GM19193 (cell line): Measurements from ENCODE around the gene TRABD2B.

Experiments used
- POLR2A ChIP-seq: IDR thresholded peaks from 4 replicates; pipeline ENCODE4 v1.6.1; 2011; ENCODE audit not compliant: insufficient read depth, insufficient read length; ENCODE audit errors: extremely low read depth

Gene TRABD2B

GRCh38 chr1:47907177-47907528 is 90.0 kb downstream of the TRABD2B start:
- TF ChIP-seq POLR2A: no peak

DNA sequence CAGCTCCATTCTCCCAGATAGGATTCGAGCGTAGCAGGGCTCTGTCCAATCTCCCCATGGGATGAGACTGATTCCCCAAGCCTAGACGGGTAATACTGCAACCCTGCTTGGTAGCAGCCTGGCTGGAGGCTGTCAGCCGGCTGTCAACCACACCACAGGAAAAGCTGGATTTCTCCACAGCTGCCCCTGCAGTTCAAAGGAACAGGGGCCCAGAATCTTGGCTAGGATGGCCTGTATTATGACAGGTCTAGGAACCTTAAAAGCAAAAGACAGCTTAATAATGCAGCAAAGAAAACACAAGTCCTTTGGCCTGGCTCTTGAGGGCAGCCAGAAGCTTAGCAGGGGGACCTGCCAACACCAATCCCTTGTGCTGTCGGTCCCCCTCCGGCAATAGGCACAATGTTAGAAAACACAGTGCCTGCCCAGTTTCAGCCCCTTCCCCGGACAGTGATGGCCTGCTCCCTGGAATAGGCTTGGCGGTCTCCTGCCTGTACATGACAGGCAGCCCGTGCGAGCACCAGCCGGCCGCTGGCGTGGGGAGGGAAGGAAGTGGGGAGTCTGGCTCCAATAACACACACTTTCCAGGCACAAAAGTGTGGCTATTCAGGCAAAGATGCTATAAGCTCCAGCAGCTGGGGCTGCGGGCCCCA is 90.5 kb downstream of the TRABD2B start:
- no peak for TF ChIP-seq POLR2A

GRCh38 chr1:47906009-47906432 is 91.2 kb downstream of the TRABD2B start:
- TF ChIP-seq POLR2A: no peak

GRCh38 chr1:47903723-47904122 is 93.5 kb downstream of the TRABD2B start:
- no peak for TF ChIP-seq POLR2A

DNA sequence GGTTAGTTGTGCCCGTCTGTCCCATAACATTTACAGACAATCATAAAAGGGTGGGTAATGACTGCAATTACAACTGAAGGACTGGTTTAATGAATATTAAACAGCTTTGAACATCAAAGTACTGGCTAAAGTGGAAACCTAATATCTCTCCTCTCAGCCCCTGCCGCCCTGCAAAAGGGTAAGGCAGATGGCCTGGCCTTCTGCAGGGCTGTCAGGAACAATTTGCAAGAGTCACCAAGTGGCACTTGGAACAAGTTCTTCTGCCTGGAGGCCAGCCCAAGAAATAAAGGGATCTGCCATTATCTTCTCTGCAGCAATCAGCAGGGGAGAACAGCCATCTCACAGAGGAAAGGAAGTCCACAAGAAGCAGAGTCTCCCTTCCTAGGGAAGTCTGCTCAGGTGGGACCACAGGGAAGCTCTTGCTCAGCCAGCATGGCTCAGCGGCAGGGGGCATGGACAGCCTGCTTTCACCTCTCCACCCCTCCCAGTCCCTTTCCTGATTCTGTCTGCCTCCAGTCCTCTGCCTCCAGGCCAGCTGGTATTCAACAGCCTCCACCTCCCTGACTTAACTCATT is 96.1 kb downstream of the TRABD2B start:
- TF ChIP-seq POLR2A: no peak

DNA sequence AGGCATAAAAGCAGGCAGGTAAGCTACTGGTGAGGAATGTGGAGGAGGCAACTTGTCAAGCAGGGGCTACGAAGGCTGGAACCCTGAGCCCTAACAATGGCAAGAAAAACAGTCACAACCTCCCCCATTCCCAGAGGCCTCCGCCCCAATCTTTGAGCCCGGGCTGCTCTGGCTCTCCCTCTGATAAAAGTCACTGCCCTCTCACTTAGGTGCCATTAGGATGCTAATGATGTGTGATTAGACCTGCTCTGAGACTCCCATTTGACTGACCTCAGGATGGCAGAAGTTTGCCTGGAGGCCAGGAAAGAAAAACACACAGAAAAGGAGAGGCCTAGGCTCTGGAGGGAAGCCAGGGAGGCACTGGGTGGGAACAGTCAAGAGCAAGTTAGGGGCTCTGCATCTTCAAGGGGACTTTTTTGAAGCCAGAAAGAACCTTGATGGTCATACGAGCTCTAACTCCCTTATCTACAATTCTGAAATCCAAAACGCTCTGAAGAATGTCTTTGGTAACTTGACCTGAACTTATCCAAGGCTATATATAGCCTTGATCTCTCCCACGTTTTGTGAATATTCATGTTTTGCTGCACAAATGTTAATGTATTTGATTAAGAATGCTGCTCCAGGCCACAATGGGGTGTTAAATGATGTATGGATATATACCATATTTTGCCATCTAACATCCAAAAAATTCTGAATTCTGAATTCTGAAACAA is 98.9 kb downstream of the TRABD2B start:
- no peak for TF ChIP-seq POLR2A

GRCh38 chr1:47895279-47896125 is 101.7 kb downstream of the TRABD2B start:
- TF ChIP-seq POLR2A: no peak

DNA sequence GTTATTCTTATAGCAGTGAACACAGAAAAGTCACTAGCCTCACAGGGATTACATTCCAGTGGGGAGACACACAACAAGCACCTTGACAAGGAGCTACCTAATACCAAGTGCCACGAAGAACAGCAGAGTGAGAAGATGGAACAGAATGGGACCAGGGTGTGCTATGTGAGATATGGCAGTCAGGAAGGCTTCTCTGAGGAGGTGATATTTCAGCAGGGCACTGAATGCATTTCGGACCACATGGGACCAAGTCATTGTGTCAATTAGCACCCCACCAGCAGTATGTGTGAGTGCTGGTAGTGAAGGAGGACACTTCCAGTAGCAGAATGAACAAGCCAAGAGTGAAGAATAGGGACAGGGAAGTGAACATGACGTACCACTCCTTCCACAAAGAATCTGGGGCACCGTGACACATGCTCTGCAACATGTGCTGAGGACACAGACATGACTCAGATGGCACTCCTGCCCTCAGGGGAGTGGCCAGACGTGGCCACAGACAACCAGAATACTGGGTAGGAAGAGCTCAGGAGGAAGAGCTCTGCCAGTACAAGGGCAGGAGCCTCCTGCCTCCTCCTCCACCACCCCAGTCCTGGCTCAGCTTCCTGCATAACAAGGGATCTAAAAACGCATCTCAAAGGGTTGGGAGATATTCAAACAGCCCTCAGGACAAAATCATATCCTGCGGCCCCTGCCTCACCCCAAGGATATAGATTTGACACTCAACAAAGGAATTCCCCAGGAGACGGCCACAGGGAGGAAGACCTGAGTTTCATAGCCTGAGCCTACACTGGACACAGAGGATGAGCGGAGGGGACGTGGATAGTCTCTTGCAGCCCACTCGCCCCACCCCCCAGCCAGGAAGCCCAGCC is 102.5 kb downstream of the TRABD2B start:
- no peak for TF ChIP-seq POLR2A

GRCh38 chr1:47893412-47893811 is 103.8 kb downstream of the TRABD2B start:
- no peak for TF ChIP-seq POLR2A

DNA sequence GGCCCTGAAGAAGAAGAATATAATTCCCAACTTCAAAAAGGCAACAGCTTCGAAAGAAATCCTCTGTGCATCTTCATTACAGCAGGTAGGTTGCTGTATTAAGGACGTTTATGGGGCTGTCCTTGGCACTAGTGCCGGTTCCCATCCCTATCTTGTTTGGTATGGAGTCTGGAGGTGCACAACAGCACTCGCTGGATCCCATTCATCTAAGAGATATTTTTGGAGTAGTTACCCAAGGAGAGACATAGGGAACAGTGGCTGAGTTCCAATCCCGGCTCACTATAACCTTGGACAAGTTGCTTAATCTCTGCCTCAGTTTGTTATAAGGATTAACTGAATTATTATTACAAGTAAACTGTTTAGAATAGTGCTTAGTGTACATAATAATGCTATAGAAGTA is 106.4 kb downstream of the TRABD2B start:
- TF ChIP-seq POLR2A: no peak

- no peak for TF ChIP-seq POLR2A
Observed at GRCh38 chr1:47888294-47888629, 108.9 kb downstream of the TRABD2B start.

GRCh38 chr1:47887475-47888293 is 109.5 kb downstream of the TRABD2B start:
- no peak for TF ChIP-seq POLR2A

- no peak for TF ChIP-seq POLR2A
Observed at GRCh38 chr1:47887060-47887459, 110.1 kb downstream of the TRABD2B start.

- TF ChIP-seq POLR2A: no peak
Observed at GRCh38 chr1:47886141-47886540, 111.0 kb downstream of the TRABD2B start.
